Inflammatory macrophage treated with lipopolysaccharide for 4 hours (primary cell): ENCODE data around the gene TSBP1.
A peak's percentile ranks its signal among the peaks of the same experiment; 100 is the strongest.
"Not testable (repeated sequence)": the region's sequence is repeated elsewhere in the genome, so short reads cannot be mapped to it uniquely, and the experiment has no call there.

Experiments
- DNase-seq: peaks from one replicate; pipeline ENCODE4 v3.0.0-alpha.2; 2020

The TSBP1 gene

GRCh38 chr6:32371229-32371628, 474 bp downstream of the TSBP1 start:
- DNase-seq = no peak

GRCh38 chr6:32370505-32370904, 1.2 kb downstream of the TSBP1 start:
- no peak for DNase-seq

- DNase-seq = peak; percentile 53
Measured at GRCh38 chr6:32369660-32370059, 2.0 kb downstream of the TSBP1 start.

GRCh38 chr6:32367644-32368043, 4.1 kb downstream of the TSBP1 start:
- DNase-seq = no peak

- DNase-seq = not testable (repeated sequence)
Measured at GRCh38 chr6:32359225-32359624, 12.5 kb downstream of the TSBP1 start.

- not testable (repeated sequence) for DNase-seq
Measured at GRCh38 chr6:32358548-32358947, 13.2 kb downstream of the TSBP1 start.

- no peak for DNase-seq
Measured at GRCh38 chr6:32355018-32355417, 16.7 kb downstream of the TSBP1 start.

GRCh38 chr6:32353348-32353747, 18.4 kb downstream of the TSBP1 start:
- DNase-seq = peak; percentile 5

GRCh38 chr6:32340242-32340641, 31.5 kb downstream of the TSBP1 start:
- no peak for DNase-seq

GRCh38 chr6:32337186-32337805, 34.4 kb downstream of the TSBP1 start:
- no peak for DNase-seq

- DNase-seq = no peak
Measured at GRCh38 chr6:32332433-32332832, 39.3 kb downstream of the TSBP1 start.

- no peak for DNase-seq
Measured at GRCh38 chr6:32329141-32329540, 42.6 kb downstream of the TSBP1 start.

- peak; percentile 75 for DNase-seq
Measured at GRCh38 chr6:32327103-32327502, 44.6 kb downstream of the TSBP1 start.

- DNase-seq = no peak
Measured at GRCh38 chr6:32318501-32318900, 53.2 kb downstream of the TSBP1 start.

GRCh38 chr6:32317541-32317940, 54.2 kb downstream of the TSBP1 start:
- no peak for DNase-seq

GRCh38 chr6:32313964-32314363, 57.7 kb downstream of the TSBP1 start:
- no peak for DNase-seq

GRCh38 chr6:32298632-32299336, 72.9 kb downstream of the TSBP1 start:
- no peak for DNase-seq

- not testable (repeated sequence) for DNase-seq
Measured at GRCh38 chr6:32294980-32295379, 76.7 kb downstream of the TSBP1 start.

- no peak for DNase-seq
Measured at GRCh38 chr6:32294566-32294965, 77.1 kb downstream of the TSBP1 start.

- no peak for DNase-seq
Measured at GRCh38 chr6:32293695-32294094, 78.0 kb downstream of the TSBP1 start.

- peak; percentile 36 for DNase-seq
Measured at GRCh38 chr6:32291543-32291942, 80.2 kb downstream of the TSBP1 start.

GRCh38 chr6:32290886-32291450, 80.7 kb downstream of the TSBP1 start:
- no peak for DNase-seq

- DNase-seq = no peak
Measured at GRCh38 chr6:32288426-32288825, 83.3 kb downstream of the TSBP1 start.

- not testable (repeated sequence) for DNase-seq
Measured at GRCh38 chr6:32273801-32274577, 97.7 kb downstream of the TSBP1 start.
